GM12872 (cell line): ENCODE data around the gene FAM98B.

ENCODE experiments used
- TF ChIP-seq, protein P1 (sequence below): IDR thresholded peaks from 3 replicates; pipeline ENCODE4 v1.5.1; 2011; ENCODE audit warnings: low read depth, mild to moderate bottlenecking, low read length, moderate library complexity; ENCODE audit not compliant: insufficient read depth

Gene FAM98B

DNA sequence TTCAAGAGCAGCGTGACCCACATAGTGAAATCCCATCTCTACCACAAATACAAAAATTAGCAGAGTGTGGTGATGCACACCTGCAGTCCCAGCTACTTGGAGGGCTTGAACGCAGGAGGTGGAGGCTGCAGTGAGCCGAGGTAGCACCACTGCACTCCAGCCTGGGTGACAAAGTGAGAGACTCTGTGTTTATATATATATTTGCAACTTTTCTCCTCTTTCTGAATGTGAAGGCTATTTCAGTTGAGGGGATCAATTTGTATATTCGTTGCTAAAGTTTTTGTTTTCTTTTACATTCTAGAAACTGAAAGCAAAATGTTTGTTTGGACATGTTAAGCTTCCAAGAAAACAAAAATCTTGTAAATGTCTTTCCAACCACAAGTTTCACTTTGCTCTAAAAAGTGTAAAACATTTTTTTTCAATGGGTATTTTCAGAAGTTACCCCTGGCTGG, 29.8 kb upstream of the FAM98B start:
- TF ChIP-seq, protein P1, sequence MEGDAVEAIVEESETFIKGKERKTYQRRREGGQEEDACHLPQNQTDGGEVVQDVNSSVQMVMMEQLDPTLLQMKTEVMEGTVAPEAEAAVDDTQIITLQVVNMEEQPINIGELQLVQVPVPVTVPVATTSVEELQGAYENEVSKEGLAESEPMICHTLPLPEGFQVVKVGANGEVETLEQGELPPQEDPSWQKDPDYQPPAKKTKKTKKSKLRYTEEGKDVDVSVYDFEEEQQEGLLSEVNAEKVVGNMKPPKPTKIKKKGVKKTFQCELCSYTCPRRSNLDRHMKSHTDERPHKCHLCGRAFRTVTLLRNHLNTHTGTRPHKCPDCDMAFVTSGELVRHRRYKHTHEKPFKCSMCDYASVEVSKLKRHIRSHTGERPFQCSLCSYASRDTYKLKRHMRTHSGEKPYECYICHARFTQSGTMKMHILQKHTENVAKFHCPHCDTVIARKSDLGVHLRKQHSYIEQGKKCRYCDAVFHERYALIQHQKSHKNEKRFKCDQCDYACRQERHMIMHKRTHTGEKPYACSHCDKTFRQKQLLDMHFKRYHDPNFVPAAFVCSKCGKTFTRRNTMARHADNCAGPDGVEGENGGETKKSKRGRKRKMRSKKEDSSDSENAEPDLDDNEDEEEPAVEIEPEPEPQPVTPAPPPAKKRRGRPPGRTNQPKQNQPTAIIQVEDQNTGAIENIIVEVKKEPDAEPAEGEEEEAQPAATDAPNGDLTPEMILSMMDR, result no peak

DNA sequence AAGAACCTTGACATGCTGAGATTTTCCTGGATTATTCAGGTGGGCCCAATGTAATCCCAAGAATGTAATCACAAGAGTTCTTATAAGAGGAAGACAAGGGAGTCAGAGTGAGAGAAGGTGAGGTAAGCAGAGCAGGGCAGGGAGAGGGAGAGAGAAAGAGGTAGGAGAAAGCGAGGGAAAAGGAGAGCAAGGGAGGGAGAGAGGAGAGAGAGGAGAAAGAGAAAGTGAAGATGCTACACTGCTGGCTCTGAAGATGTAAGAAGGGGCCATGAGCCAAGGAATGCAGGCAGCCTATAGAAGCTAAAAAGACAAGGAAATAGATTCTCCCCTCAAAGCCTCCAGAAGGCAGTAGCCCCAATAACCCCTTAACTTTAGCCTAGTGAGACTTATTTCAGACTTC, 28.7 kb upstream of the FAM98B start:
- TF ChIP-seq, protein P1, result no peak

DNA sequence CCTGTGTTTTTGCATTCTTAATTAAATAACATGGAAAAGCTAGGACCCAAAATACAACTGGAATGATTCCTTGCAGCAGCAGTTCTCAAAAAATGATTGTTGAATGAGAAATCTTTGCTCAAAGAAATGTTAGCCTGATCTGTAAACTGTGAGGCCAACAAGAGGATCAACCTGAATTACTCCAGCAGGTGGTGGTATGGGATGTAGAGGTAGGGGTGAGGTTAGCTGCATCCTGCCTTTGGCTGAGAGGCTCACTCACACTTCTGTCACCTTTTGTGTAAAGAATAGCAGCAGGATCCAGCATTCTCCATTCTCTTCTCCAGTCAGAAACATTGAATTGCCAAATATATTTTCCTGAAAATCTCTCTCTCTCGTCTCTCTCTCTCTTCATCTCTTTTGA, 26.5 kb upstream of the FAM98B start:
- TF ChIP-seq, protein P1, result peak; percentile 19; the same call in 1 of the 3 replicates

DNA sequence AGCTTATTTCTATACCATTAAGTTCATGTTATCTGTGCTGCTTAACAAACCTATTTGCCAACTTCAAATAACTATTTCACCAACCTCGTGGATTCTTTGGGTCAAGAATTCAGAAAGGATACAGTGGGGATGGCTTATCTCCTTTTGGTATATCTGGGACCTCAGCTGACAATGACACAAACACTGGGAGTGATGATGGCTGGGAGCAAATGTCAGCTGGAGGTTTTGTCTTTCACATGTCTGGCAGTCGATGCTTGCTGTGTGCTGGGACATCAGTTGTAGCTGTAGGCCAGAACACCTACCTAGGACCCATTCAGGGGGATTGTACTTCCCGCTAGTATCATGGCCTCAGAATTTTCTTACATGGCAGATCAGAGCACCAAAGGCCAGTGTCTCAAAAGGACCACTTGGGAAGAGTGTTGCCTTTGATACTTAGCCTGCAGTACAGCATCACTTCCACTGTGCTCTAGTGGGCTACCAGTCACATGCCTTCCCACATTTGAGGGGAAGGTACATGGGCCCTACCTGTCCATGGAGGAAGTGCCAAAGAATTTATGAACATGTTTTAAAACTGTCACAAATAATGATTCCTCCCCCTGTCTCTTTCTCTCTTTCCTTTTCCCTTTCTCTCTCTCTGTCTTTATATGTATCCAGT, 23.7 kb upstream of the FAM98B start:
- TF ChIP-seq, protein P1, result no peak

DNA sequence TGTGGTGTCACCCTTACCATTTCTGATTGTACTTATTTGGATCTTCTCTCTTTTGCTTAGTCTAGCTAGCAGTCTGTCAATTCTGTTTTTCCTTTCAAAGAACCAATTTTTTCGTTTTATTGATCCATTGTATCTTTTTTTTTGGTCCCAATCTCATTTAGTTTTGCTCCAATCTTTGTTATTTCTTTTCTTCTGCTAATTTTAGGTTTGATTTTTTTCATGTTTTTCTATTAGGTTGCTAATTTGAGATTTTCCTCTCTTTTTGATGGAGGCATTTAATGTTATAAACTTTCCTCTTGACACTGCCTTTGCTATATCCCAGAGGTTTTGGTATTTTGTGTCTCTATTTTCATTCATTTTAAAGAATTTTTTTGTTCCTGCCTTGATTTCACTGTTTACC, 16.9 kb upstream of the FAM98B start:
- TF ChIP-seq, protein P1, result no peak

DNA sequence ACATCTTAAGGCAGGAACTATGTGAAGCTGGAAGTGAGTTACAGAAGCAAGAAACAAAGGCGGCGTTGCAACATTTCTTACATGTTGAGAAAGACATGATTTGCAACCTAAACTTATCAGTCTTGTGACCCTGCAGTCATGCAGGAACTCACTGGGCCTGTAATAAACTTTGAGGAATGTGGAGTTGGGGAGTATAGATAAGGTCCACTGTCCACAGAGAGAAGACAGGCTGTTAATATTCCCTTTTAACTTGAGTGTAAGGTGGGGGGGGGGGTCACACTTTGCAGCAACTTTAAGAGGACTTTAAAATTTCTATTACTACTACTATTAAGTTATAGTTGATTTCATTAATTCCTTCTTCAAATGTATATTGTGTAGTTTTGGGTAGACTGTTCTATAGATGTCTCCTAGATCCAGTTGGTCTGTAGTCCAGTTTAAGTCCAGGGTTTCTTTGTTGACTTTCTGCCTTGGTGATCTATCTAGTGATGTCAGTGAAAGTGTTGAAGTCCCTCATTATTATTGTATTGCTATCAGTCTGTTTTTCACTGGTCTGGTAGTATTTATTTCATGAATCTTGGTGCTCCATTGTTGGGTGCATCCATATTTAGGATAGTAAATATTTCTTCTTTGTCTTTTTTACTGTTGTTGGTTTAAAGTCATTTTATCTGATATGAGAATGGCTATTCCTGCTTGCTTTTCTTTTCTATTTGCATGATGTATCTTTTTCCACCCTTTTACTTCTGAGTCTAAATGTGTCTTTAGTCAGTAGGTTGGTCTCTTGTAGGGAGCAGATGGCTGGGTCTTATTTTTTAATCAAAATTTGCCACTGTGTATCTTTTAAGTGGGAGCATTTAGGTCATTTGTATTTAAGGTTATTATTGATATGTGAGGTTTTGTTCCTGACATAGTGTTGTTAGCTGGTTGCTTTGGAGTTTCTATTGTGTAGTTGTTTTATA, 15.6 kb upstream of the FAM98B start:
- TF ChIP-seq, protein P1, result no peak

DNA sequence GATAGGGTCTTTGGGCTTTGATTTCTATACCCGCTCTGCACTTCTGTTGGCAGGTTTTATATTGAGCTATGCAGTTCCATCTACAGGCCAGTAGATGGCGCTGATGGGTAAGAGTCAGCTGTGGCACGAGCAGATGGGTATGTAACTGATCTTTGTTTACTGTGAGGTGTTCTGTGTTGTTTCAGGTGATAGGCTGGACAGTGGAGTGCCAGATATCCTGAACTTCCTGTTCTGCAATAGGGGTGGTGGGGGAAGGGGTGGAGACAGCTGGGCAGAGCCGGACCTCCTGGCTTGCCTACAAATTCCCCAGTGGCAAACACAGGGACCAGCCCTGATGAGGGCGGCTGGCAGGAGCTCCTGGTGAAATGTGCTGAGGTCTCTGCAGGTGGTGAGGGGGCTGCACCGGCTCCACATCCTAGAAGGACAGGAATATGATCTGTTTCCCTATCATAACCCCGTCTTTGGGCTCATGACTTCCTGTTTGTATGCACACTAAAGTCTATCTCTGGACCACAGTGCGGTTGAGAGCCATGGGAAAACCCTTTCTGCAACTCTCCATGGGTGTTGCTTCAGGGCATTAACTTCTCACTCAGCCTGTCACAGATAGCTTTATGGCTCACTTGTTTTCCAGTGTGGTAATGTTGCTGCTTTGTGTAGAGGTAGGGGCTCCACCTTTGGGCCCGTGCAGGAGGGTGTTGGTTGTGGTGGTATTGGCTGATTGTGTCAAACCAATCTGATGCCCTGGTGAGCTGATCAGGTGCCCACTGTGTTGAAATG, 13.4 kb upstream of the FAM98B start:
- TF ChIP-seq, protein P1, result peak; percentile 94
